ENCODE results near the gene RNF130. TPM values are rescaled to one million over a fixed set of nuclear protein-coding genes. Genes with fewer than 3 reads are reported as not detected.

RNF130 gene
- total and polyA plus RNA-seq, 2 experiments from 2014 or later: 69.6 to 83.0 TPM

DNA sequence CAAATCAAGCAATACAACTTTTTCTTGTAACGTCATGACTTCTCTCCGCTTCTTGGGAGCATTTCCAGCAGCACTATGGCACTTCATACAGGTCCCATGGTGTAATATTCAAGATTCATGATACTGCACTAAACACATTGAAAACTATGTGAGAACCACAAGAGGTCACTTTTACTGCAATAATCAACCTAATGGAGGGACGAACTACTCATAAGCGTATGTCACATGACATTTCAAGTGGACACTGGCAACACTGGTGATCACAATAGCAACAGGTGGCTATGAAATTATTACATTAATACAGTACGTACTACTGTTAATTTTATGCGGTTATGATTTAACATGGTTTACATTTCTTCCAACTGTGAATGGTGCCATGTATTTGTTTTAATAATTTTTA, 85.2 kb downstream of the RNF130 start:
- Histone ChIP-seq H3K4me1 (ENCODE audit: low read depth) (no peaks in the 10 kb centered on the region), H3K27ac (no peak overlapping the region), H3K9me3 (ENCODE audit: low read depth) (no peaks in the 10 kb centered on the region), H3K36me3 (no peaks in the 10 kb centered on the region), H3K27me3 (no peaks in the 10 kb centered on the region), H3K4me3 (no peak overlapping the region)
- TF ChIP-seq, protein P1, sequence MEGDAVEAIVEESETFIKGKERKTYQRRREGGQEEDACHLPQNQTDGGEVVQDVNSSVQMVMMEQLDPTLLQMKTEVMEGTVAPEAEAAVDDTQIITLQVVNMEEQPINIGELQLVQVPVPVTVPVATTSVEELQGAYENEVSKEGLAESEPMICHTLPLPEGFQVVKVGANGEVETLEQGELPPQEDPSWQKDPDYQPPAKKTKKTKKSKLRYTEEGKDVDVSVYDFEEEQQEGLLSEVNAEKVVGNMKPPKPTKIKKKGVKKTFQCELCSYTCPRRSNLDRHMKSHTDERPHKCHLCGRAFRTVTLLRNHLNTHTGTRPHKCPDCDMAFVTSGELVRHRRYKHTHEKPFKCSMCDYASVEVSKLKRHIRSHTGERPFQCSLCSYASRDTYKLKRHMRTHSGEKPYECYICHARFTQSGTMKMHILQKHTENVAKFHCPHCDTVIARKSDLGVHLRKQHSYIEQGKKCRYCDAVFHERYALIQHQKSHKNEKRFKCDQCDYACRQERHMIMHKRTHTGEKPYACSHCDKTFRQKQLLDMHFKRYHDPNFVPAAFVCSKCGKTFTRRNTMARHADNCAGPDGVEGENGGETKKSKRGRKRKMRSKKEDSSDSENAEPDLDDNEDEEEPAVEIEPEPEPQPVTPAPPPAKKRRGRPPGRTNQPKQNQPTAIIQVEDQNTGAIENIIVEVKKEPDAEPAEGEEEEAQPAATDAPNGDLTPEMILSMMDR (IDR thresholded peaks at IDR 0.05; ENCODE audit: low read depth, low read length): no peak
- DNase-seq (ENCODE audit: low read depth in 1 of 2, low spot score in 1 of 2): peak in 1 of 2 donors; percentile 16

DNA sequence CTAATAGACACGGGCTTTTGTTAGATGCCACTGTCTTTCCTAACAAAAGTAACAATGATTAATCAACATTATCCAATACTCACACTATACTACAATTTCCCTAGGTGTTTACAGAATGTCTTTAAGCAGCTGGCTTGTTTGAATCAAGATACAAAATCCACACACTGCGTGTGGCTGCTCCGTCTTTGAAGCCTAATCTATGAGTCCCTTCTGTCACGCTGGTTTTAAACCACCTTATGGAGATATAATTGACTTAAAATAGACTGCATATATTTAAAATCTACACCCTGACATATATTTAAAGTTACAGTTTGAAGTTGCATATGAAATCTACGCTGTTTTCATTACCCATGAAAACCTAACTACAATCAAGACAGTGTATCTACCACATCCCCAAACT, 89.9 kb downstream of the RNF130 start:
- DNase-seq (ENCODE audit: low read depth in 1 of 2, low spot score in 1 of 2): no peak
- Histone ChIP-seq H3K36me3 (peaks cover 11% of the 10 kb centered on the region), H3K4me3 (no peak overlapping the region), H3K27ac (no peak overlapping the region), H3K4me1 (ENCODE audit: low read depth) (no peaks in the 10 kb centered on the region), H3K9me3 (ENCODE audit: low read depth) (no peaks in the 10 kb centered on the region), H3K27me3 (no peaks in the 10 kb centered on the region)
- TF ChIP-seq, protein P1 (IDR thresholded peaks at IDR 0.05; ENCODE audit: low read depth, low read length): no peak

DNA sequence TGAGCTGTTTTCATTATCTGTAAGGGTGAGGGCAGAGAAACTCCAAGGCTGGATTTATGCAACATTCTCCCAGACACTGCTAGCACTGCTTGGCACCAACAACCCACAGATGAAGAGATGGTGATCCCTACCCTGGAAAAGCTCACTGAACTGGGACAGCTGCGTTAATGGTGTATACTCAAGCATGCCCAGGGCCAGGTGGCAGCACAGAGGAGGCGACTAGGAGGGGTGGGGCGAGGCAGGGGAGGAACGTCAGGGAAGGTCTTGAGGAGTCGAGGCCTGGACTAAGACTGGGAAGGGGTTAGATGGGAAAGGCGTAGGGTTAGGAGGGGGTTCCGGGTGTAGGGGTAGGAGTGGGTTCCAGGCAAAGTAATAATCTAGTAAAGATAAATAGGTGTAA, 90.8 kb downstream of the RNF130 start:
- DNase-seq (ENCODE audit: low read depth in 1 of 2, low spot score in 1 of 2): no peak
- Histone ChIP-seq H3K36me3 (peaks cover 11% of the 10 kb centered on the region), H3K4me3 (no peak overlapping the region), H3K27ac (no peak overlapping the region), H3K27me3 (no peaks in the 10 kb centered on the region), H3K4me1 (ENCODE audit: low read depth) (no peaks in the 10 kb centered on the region), H3K9me3 (ENCODE audit: low read depth) (no peaks in the 10 kb centered on the region)
- TF ChIP-seq, protein P1 (IDR thresholded peaks at IDR 0.05; ENCODE audit: low read depth, low read length): no peak

DNA sequence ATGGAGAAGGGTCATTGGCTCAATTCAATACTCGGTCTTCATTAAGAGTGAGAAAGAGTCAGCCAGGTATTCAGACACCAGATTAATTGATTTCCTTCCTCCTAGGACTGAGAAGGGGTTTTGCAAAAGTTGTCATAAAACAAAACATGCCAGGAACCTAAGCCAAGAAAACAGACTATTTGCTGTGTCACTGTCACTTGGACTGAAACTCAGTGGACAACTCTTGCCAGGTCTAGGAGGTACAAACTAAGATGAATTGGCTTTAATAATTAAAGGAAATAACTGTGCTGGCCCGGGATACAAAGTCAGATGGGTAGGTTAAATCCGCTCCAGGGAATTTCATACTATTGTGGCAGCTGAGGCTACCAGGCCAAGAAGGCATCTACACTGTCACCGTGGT, 92.8 kb downstream of the RNF130 start:
- DNase-seq (ENCODE audit: low read depth in 1 of 2, low spot score in 1 of 2): no peak
- Histone ChIP-seq H3K4me3 (no peak overlapping the region), H3K27ac (no peak overlapping the region), H3K9me3 (ENCODE audit: low read depth) (no peaks in the 10 kb centered on the region), H3K4me1 (ENCODE audit: low read depth) (no peaks in the 10 kb centered on the region), H3K36me3 (peaks cover 17% of the 10 kb centered on the region), H3K27me3 (no peaks in the 10 kb centered on the region)
- TF ChIP-seq, protein P1 (IDR thresholded peaks at IDR 0.05; ENCODE audit: low read depth, low read length): no peak

DNA sequence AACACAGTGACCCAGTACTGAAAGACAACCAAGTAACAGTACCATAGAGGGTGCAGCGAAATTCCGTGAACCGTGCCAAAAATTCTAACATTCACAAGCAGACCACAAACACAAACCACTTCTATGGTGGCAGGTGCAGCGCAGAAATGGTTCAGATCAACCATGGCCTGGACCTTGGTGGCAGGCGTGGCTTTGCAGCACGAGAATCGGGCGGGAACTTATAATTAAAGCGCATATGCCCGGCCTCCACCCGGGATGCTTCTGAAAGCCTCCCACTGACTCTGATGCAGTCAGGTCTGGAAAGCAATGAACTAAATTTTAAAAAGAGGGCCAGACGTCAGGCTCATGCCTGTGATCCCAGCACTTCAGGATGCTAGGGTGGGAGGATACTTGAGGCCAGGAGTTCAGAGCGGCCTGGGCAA, 95.8 kb downstream of the RNF130 start:
- Histone ChIP-seq H3K27ac (no peak overlapping the region), H3K36me3 (peaks cover 17% of the 10 kb centered on the region), H3K4me1 (ENCODE audit: low read depth) (no peaks in the 10 kb centered on the region), H3K4me3 (no peak overlapping the region), H3K27me3 (no peaks in the 10 kb centered on the region), H3K9me3 (ENCODE audit: low read depth) (no peaks in the 10 kb centered on the region)
- TF ChIP-seq, protein P1 (IDR thresholded peaks at IDR 0.05; ENCODE audit: low read depth, low read length): no peak
- no peak for DNase-seq (ENCODE audit: low read depth in 1 of 2, low spot score in 1 of 2)
